HUDEP-2 (cell line): ENCODE data around the gene NBPF1.
"Not testable (repeated sequence)": the region's sequence is repeated elsewhere in the genome, so short reads cannot be mapped to it uniquely, and the experiment has no call there.

Source experiments
- DNase-seq, 76 experiments: peaks; one replicate each; lab custom pipeline; 2025; ENCODE audit not compliant: unreplicated experiment in 76 of 76; lab: John Stamatoyannopoulos, UW

Gene NBPF1

DNA sequence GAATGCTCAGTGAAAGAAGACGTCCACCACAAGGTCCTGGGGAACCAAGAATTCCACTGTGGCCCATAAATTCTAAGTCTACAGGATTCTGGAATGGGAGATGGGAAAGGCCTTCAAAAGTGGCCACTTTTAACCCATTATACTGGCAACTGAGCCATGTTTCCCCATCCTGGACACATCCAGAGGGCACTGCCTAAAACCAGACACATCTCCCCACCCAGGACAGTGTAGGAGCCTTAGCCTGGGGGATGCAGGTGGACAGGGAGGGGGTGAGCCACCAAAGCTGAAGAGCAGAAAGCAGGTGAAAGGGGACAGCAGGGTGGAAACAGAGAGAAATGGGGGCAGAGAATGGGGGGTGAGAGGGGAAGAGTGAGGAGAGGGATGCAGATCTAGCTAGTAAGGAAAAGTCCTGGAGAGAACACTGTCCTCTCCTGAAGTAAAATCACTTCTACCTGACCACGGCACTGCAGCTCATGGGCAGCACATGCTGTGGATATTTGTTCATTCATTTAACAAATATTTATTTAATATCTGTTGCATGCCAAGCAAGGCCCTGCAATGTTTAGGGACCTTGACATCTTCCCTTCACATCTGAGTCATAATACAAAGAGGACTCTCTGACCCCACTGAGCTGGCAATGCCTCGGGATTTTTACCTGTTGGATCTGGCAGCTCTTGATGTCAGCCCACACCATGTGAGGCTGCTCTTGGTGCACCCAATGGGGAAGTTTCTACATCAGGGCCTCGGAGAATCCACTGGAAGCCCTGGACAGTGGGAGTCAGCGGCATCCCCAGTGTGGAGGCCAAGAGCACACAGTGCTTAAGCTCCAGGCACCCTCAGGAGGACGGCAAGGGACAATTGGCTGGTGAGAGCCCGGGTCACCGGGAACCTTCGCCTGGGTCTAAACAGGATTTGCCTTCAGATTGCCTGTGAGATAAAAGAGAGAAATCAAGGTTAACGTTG lies 5.2 kb downstream of the NBPF1 start:
- not testable (repeated sequence) for DNase-seq

DNA sequence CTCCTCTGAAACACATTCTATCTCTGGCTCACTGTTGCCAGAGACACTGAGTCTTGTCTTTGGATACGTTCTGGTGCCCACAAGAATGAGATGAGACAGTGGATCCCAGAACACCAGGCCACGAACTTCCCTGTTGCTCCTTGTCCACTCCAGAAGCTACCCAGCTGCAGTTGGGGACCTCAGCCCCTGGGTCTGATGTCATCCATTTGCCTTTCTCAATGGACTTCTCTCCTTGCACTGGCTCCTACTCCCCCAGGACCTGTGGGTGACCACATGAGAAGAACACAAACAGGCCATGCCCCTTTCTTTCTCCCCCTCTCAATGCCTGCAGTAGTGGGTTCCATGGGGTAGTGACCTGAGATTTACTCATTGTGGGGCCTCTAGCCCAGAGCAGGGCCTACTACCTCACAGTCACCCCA lies 5.9 kb downstream of the NBPF1 start:
- DNase-seq = no peak

DNA sequence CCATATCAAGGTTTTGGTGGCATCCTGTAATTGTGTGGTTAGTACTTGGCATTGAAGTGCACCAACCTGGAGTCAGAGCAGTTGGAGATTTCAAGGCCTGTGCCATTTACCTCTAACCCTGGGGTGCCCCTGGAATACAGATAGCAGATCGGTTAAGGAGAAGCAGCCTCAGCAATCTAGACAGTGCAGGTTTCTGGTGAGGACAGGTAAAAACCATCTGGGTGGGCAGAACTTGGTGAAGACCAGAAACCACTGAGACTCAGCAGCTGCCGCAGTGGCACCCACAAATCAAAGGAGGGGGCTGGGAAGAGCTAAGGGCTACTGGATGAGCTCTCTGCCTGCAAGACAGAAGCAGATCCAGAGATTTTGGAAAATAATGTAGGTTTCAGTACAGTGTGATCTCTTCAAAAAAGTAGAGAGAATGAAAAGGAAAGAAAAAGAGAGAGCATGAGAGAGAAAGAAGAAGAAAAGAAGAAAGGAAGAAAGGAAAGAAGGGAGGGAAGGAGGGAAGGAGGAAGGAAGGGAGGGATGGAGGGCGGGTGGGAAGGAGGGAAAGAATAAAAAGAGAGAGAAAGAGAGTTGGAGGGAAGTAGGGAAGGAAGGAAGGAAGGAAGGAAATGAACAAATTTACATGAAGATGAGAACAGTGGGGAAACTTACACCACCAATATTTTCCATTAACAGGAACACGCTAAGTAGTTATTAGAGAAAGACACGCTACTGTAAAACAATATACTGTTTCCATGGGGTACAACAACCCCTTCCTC lies 6.5 kb downstream of the NBPF1 start:
- not testable (repeated sequence) for DNase-seq

DNA sequence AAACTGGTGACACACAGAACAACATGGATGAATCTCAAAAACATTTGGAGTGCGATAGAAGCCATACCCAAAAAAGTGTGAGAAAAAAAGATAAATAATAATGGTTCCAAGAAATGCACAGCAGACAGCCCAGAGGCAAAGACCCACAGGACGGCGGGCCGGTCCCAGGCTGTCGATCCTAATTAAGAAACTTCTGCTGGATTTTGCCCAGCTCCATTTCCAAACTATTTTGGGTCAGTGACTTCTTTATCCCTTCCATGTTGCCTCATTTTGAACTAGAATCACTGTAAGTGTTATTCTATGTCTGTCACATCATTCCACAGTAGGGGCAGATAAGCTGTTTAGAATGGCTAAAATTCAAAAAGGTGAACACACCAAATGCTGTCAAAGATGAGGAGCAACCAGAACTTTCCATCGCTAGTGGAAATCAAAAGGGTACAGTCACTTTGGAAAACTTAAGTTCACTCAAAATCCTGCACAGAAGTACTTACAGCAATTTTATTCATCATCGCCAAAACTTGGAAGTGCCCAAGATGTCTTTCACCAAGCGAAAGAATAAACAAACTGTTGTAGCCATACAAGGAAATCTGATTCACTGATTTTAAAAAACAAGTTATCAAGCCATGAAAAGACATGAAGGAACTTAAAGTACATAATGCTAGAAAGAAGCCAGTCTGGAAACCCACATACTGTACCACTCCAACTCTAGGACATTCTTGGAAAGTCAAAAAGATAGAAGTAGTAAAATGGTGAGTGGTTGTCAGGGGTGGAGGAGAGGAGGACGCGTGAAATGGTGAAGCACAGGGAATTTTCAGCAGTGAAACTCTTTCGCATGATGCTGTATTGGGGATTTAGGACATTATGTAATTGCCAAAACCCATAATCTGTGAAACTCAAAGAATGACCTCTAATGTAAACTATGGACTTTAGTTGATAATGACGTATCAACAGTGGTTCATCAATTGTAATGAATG lies 7.5 kb downstream of the NBPF1 start:
- no peak for DNase-seq

DNA sequence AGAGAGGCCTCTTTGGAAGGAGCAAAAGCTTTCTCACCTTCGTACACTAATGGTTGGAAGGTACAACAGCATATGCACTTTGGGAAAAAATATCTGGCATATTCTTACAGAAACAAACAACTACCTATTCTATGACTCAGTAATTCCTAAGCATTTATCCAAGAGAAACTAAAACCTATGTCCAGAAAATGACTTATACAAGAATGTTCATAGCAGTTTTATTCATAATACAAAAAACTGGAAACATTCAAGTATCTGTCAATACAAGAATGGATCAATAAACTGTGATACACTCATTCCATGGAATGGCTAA lies 8.2 kb downstream of the NBPF1 start:
- no peak for DNase-seq

DNA sequence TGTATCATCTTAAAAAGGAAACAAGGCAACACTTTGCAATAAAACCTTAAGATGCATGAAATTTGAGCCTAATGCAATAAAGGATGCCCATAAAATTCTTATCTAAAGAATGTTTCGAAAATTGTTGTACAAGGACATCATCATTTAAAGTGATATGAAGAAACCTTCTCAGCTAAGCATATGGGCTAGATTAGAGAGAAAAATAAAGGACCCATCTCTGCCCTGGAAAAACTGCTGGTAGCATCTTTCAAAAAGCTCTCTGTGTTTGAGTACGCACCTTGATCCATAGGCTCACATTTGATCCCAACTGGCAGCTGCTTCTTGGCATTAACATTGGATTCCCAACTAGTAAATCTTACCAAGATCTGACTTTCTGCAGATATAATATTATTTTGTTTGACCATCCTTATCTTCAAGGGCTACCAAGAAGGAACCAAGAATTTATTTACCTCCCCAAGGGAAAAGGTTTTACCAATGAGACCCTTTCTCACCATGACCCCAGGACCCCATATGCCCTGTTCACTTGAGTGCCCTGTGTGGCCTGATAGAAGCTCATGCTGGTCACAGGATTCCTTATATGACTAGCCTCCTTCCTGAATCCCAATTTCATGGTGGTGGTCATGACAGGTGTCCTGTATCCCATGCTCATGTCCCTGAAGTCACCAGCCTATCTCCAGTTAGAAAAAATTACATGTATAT lies 8.7 kb downstream of the NBPF1 start:
- DNase-seq = not testable (repeated sequence)

DNA sequence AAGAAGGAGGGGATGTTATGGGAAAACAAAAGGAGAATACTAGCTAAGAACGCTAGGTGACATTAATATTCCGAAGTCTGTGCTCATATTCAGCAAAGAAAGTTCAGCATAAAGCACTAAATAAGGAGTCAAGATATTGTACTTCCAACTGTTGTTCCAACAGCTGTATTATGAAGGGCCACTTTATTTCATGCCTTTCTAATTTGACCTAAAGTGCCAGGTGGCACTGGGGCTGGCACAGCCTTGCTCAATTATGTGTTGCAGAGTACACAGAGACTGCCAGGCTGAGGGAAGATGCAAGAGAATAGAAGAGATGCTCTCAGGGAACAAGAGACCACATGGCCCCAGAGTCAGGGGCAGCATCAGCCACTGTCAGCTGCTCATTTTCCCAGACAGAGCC lies 9.7 kb downstream of the NBPF1 start:
- DNase-seq = not testable (repeated sequence)

DNA sequence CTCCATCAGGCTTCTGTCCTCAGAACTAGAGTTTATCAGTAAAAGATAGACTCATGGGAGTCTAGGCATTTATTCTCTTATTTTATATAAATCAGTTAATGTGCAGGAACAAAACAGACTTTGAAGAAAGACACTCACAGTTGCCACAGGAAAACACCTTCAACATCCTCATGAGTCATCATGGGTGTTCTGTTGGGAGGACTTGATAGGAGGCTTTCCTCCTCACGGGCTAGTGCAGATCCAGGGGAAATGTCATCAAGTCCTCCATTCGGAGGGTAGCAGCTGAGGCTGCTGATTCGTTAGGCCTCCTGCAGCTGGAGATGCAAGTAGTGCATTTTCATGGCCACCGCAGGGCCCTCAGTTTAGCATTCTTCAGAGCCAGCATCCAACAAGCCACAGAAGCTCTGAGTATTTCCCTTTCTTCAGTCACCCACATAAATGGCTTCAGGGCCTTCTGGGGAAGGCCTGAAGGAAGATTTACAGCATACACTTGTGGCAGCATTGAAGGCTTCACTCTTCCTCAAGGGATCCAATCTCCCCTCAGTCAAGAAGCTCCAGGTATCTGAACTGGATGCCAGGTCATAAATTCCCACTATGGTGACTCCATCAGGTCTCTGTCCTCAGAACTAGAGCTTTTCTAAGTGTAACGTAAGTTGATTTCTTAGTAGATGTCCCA lies 10.9 kb downstream of the NBPF1 start:
- DNase-seq = not testable (repeated sequence)

DNA sequence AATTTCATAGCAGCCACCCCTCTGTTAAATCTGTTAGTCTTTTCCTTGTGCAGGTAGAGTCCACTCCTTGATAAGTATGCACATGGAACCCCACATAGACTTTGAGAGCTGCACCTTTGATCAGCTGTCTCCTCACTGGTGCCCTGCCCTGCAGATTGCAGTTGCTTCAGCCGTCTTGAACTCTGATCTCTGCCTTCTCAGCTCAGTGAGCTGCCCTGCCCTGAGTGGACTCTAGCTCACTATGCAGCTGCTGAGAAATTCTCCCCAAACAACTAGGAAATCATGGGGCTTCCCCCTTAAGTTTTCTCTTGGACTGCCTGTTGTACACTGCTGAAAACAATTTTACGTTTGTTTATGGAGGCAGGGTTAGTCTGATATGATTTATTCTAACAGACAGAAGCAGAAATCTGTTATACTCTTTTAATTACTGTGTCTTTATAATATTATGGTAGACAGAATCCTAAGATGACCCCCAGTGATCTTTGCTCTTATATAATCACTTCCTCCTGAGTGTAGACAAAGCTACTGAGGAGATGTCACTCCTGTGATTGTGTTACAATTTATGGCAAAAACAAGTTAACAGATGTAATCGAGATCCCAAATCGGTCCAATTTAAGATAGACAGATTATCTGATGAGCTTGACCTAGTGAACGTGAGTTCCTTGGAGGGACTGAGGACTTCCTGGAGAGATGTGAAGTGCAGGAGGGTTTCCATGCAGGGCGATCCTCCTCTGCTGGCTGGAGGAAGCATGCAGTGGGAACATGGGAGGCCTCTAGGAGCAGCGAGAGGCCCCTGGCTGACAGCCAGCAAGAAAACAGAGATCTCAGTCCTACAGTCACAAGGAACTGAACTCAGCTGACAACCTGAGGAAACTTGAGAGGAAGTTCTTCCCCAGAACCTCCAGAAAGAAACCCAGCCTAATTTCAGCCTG lies 12.2 kb downstream of the NBPF1 start:
- not testable (repeated sequence) for DNase-seq

DNA sequence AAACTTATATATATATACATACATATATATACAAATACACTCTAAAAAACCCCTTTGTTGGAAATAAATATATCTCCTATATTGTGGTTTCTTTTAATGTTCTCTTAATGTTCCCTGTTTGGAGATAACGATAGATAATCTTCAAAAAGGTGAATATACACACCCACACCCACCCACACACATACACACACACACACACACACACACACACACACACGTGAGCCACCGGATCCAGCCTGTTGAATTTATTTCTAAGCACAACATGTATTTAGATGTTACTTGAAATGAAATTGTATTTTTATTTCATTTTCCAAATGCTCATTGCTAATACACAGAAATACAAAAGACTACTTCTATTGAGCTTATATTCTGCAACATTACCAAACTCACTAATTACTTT lies 14.0 kb downstream of the NBPF1 start:
- DNase-seq = not testable (repeated sequence)

DNA sequence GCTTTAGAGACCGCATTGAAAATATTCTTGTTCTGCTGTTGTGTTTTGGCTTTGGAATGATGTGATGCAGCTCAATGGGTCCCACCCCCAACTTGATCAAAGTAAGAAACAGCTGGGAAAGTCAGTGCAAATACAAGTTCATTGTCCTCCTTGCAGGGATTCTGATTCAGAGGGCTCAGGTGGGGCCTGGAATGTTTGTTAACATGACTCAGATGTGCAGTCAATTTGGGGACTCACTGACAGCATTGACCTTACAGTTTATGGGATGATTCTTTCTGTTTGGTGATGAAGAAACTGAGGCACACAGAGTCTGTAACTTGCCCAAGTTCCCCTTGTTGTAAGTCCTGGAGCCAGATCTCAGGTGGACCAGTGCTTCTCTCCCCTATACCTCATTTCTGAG lies 18.1 kb downstream of the NBPF1 start:
- not testable (repeated sequence) for DNase-seq

DNA sequence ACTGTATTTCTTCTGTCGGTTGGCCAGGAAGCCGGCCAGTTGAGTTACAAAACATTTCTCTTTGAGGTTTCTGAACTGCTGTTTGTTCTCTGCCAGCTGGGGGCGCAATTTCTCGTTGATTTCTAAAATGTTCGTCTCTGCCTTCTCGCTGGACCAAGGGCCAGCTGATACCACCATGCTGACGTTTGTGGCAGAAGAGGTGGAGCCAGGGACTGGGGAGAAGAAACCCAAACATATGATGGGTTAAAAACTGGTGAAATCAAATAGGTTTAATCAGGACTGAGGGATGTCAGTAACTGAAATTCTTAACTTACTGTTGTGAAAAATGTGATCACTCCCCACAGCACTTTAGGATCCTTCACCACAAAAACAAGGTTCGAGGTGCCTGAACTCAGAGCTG lies 21.5 kb downstream of the NBPF1 start:
- DNase-seq = not testable (repeated sequence)

DNA sequence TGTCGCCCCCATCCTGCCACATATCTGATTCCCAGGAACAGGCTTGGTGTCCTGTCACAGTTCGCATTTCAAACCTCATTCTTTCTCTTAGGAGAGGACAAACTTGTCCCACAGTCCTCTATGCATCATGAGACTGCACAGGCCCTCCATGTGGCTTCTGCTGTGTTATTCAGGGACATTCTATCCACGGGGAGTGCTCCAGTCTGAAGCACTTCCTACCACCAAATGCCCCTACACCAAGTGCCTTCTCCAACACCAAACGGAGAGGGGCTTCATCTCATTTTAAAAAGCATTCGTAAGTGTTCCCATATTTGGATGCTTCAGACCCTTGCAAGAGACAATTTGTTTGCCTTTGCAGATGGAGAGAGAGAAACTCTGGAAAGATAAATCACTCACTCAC lies 25.3 kb downstream of the NBPF1 start:
- DNase-seq = not testable (repeated sequence)

DNA sequence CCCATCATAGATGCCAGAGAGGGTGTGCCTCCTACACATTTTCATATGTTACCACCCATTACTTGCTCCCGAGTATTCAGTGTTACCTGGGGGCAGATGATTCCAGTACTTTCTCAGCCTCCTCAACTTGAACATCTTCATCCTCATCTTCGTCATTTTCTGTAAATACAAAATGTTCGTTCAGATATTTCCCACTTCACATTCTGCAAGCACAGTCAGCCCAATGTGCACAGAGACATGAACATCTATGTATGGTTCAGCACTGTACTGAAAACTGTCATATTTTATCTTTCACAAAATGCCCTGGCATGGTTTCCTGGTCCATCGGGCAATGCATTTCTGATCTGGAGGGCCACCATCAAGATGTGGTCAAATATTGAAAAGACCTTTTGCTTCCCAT lies 25.7 kb downstream of the NBPF1 start:
- not testable (repeated sequence) for DNase-seq

DNA sequence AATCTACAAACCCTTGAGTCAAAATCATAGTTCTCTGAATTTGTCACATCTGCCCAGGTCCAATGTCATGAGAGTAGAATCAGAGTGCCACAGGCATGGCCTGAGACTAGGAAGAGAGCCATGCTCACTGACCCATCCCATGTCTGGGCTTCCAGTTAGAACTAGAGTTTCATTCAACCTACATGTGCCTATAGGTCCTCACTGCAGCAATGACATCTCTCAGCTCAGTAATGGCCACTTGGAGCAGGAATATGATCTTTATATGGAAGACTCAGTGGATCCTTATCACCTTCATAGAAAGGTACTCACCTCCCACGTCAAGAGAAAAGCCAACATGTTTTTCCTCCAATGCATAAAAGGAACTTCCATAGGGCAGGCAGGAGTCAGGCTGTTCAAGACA lies 48.0 kb downstream of the NBPF1 start:
- not testable (repeated sequence) for DNase-seq

DNA sequence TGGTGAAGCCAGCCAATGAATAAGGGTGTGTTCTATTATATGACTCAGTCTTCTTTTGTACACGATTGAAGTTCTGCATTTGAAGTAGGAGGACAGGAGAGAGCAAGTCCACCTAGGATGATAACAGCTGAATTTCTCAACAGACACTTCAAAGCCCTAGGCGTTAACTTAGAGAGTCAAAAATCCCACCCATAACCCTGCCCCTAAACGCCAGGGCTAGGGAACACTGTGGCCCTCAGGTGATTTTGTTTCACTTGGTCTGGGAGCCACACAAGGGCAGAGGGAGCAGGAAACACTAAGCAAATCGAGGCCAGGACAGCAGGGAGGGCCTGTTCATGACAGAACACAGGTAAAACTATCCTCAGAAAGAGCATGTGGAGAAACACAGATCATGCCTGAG lies 52.3 kb downstream of the NBPF1 start:
- DNase-seq = not testable (repeated sequence)

DNA sequence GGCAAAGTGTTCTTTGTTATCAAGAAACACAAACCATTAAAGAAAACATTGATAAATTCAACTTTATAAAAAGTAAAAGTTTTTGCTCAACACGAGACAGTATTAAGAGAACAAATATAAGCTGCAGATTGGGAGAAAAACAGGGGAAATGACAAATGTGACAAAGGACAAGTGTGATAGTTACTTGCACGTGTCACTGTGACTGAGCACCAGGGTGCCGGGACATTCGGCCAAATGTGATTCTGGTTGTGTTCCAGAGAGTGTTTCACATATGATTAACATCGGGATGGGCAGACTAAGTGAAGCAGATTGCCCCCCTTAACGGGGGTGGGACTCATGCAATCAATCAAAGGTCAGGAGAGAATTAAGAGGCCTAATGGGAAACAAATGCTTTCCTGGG lies 52.9 kb downstream of the NBPF1 start:
- not testable (repeated sequence) for DNase-seq

DNA sequence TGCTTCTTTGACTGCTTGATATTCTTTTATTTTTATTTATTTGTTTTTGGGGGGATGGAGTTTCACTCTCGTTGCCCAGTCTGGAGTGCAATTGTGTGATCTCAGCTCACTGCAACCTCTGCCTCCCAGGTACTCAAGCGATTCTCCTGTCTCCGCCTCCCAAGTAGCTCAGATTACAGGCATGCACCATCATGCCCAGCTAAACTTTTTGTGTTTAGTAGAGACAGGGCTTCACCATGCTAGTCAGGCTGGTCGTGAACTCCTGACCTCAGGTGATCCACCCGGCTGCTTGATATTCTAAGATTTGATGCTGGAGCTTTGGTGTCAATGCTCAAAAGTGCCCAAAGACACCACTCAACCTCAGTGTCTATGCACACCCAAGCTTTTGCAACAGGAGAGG lies 53.7 kb downstream of the NBPF1 start:
- DNase-seq = not testable (repeated sequence)
